ENCODE results near the gene DNAJC21. TPM values are rescaled to one million over a fixed set of nuclear protein-coding genes. Genes with fewer than 3 reads are reported as not detected.
A peak's percentile ranks its signal among the peaks of the same experiment; 100 is the strongest.

DNAJC21 gene
- 24.7 and 27.2 TPM in 2 replicates for total RNA-seq

- peak within 1 kb of the TSS; percentile 90 for H3K4me3 ChIP-seq (ENCODE audit: low read depth, low read length)
- no peak for TF ChIP-seq CTCF (conservative IDR thresholded peaks at IDR 0.05; ENCODE audit: low read depth, low read length)
- DNase-seq (ENCODE audit: low read depth) = peak; percentile 33
Observed at GRCh38 chr5:34929134-34929719, at the start of gene DNAJC21. Gene DNAJC21, plus strand, starts transcription at chr5:34929559. Its CDS starts 261 bp downstream, at chr5:34929820.

- H3K4me3 ChIP-seq (ENCODE audit: low read depth, low read length) = no peak overlapping the region
- DNase-seq (ENCODE audit: low read depth) = no peak
- no peak for TF ChIP-seq CTCF (conservative IDR thresholded peaks at IDR 0.05; ENCODE audit: low read depth, low read length)
Observed at GRCh38 chr5:34881246-34881645, 48.1 kb upstream of the DNAJC21 start.

DNA sequence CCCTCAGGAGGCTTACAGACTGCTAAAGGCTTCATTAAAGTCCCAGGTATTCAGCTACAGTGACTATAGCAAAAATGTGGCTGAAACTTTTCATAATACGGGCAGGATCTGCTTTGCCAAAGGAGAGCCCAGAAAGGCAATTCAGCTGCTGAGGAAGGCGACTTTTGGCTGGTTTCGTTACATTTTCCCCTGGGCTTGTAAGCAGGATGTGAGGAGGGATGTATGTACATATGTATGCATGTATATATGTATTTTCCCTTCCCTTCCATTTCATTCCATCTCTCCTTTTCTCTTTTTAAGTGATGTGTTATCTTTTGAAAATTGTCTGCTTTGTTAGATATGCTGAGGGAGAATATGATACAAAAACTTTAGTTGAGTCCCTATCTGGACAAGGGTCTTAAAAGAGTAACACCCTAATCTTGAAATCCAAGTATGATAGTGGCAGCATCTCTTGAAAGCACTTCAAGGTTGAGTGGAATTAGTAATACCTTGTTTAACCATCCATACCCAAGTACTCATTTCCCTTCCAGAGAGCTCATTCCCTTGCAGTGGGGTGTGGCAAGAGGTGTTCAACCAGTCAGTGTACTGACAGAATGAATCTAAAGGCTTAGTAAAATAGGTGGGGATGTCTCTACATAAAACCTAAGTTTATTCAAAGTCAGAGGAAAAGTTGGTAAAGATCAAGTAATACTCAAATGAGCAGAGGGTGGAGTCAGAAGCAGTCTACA, 42.8 kb upstream of the DNAJC21 start:
- no peak overlapping the region for H3K4me3 ChIP-seq (ENCODE audit: low read depth, low read length)
- TF ChIP-seq CTCF (conservative IDR thresholded peaks at IDR 0.05; ENCODE audit: low read depth, low read length) = no peak
- DNase-seq (ENCODE audit: low read depth) = peak; percentile 29

- no peak for TF ChIP-seq CTCF (conservative IDR thresholded peaks at IDR 0.05; ENCODE audit: low read depth, low read length)
- no peak for DNase-seq (ENCODE audit: low read depth)
- no peak overlapping the region for H3K4me3 ChIP-seq (ENCODE audit: low read depth, low read length)
Observed at GRCh38 chr5:34889394-34889793, 40.0 kb upstream of the DNAJC21 start.

DNA sequence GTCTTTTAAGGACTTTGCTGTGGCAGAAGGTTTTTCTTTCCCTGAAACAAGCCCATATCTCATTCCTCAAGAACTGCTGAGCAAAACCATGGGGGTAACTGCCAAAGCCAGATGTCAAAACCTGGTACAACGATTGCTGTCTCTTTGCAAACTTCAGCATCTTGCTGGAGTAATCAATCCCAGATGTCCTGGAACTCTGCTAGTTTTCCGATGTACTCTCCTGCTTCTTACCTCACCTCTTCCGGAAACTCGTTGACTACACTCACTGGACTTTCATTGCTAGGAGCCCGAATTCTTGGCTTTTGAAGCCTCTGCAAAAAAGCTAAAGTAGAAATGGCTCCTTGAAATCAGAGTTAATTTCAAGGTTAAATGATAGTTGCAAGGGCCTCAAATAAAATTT, 37.4 kb upstream of the DNAJC21 start:
- TF ChIP-seq CTCF (conservative IDR thresholded peaks at IDR 0.05; ENCODE audit: low read depth, low read length) = no peak
- DNase-seq (ENCODE audit: low read depth) = no peak
- no peak overlapping the region for H3K4me3 ChIP-seq (ENCODE audit: low read depth, low read length)

- H3K4me3 ChIP-seq (ENCODE audit: low read depth, low read length) = no peak overlapping the region
- no peak for DNase-seq (ENCODE audit: low read depth)
- TF ChIP-seq CTCF (conservative IDR thresholded peaks at IDR 0.05; ENCODE audit: low read depth, low read length) = no peak
Observed at GRCh38 chr5:34892414-34892813, 36.9 kb upstream of the DNAJC21 start.

DNA sequence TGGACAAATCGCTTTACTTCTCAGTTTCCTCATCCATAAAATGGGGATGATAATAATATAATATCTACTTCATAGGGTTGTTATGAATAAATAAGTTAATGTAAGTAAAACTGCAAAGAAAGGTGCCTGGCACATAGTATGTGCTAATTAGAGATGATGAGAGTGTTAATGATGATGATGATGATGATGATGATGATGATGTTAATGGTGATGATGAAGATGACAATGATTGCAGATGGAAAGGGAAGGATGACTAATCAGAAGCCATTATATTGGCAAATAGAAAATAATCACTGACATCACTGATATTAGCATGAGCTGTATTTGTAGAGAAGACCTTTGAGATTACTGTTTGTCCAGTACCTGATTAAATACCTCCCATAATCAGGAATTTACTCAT, 34.6 kb upstream of the DNAJC21 start:
- H3K4me3 ChIP-seq (ENCODE audit: low read depth, low read length) = no peak overlapping the region
- no peak for TF ChIP-seq CTCF (conservative IDR thresholded peaks at IDR 0.05; ENCODE audit: low read depth, low read length)
- no peak for DNase-seq (ENCODE audit: low read depth)
